ENCODE measurements around the gene TUBGCP2.

The TUBGCP2 gene

DNA sequence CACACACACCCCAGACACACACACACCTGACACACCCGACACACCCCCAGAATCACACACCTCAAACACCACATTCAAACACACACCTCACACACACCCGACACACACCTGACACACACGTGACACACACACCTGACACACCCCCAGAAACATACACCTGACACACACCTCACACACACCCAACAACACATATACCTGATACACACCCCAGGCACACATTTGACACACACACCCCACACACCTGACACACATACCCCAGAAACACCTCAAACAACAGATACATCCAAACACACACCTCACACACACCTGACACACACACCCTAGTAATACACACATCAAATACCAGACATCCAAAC, 28.7 kb upstream of the TUBGCP2 start:
- Histone ChIP-seq H3K9me3 (ENCODE audit: insufficient read depth, low read length) (no peaks in the 10 kb centered on the region; the same call in 1 of the 2 replicates), H3F3A (ENCODE audit: insufficient read depth) (no peaks in the 10 kb centered on the region), H3K27me3 (ENCODE audit: low read length) (no peaks in the 10 kb centered on the region), H3K36me3 (ENCODE audit: low read length) (no peaks in the 10 kb centered on the region), H2AFZ (ENCODE audit: low read depth, low read length, severe bottlenecking) (no peak overlapping the region), H4K20me1 (ENCODE audit: low read depth, low read length) (no peaks in the 10 kb centered on the region), H3K4me3 (ENCODE audit: insufficient read depth, low read length, poor library complexity, severe bottlenecking) (no peak overlapping the region), H3K27ac (ENCODE audit: low read depth, low read length) (no peak overlapping the region), H3K9me2 (replicated peaks; ENCODE audit: insufficient read depth, low read length) (no peaks in the 10 kb centered on the region), H3K4me2 (ENCODE audit: low read depth, low read length, poor library complexity, severe bottlenecking) (no peak overlapping the region), H3K9ac (ENCODE audit: low read length) (no peak overlapping the region), H3K79me2 (ENCODE audit: insufficient read depth, low read length) (no peaks in the 10 kb centered on the region)
- TF ChIP-seq, protein P1, sequence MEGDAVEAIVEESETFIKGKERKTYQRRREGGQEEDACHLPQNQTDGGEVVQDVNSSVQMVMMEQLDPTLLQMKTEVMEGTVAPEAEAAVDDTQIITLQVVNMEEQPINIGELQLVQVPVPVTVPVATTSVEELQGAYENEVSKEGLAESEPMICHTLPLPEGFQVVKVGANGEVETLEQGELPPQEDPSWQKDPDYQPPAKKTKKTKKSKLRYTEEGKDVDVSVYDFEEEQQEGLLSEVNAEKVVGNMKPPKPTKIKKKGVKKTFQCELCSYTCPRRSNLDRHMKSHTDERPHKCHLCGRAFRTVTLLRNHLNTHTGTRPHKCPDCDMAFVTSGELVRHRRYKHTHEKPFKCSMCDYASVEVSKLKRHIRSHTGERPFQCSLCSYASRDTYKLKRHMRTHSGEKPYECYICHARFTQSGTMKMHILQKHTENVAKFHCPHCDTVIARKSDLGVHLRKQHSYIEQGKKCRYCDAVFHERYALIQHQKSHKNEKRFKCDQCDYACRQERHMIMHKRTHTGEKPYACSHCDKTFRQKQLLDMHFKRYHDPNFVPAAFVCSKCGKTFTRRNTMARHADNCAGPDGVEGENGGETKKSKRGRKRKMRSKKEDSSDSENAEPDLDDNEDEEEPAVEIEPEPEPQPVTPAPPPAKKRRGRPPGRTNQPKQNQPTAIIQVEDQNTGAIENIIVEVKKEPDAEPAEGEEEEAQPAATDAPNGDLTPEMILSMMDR (IDR thresholded peaks at IDR 0.05; ENCODE audit: insufficient read depth, low read length, poor library complexity, severe bottlenecking): no peak
- TF ChIP-seq EZH2phosphoT487 (conservative IDR thresholded peaks at IDR 0.05; ENCODE audit: low read length): no peak

DNA sequence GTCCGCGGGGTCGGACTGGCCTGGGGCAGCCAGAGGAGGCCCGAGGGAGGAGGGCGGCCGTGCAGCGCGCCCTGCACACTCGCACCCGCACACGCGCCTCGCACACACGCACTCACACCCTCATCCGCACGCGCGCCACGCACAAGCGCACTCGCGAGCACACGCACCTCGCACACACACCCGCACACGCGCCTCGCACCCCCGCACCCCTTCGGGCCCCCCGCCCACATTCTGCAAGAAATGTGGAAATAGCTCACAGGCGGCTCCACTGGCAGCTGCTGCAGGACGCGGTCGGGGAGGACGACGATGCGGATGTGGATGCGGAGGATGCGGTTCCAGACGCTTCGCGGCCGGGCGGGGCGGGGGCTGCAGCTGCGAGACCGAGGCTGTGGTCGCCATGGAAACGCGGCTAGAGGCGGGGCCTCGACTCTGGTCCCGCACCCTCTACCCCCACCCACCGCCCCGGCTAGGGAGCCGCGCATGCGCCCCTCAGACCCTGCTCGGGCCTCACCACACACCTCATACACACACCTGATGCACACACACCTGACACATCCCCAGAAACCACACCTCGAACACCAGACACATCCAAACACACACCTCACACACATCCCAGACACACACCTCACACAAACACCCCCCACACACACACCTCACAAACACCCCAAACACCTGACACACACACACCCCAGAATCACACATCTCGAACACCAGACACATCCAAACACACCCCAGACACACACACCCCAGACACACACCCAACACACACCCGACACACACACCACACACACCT, 28.1 kb upstream of the TUBGCP2 start, which contains the start of gene CALY:
TSS of gene CALY (minus strand) at position 320 of the 793 bp plus-strand sequence. CDS start 7,907 bp downstream, outside the sequence.
- no peak for TF ChIP-seq EZH2phosphoT487 (conservative IDR thresholded peaks at IDR 0.05; ENCODE audit: low read length)
- TF ChIP-seq, protein P1 (IDR thresholded peaks at IDR 0.05; ENCODE audit: insufficient read depth, low read length, poor library complexity, severe bottlenecking): no peak
- Histone ChIP-seq H3K9ac (ENCODE audit: low read length) (no peak within 1 kb of the TSS), H3K9me3 (ENCODE audit: insufficient read depth, low read length) (no peaks in the 10 kb centered on the region; the same call in 1 of the 2 replicates), H3F3A (ENCODE audit: insufficient read depth) (no peaks in the 10 kb centered on the region), H3K27ac (ENCODE audit: low read depth, low read length) (no peak within 1 kb of the TSS), H3K4me2 (ENCODE audit: low read depth, low read length, poor library complexity, severe bottlenecking) (no peak within 1 kb of the TSS), H3K79me2 (ENCODE audit: insufficient read depth, low read length) (no peaks in the 10 kb centered on the region), H2AFZ (ENCODE audit: low read depth, low read length, severe bottlenecking) (no peak within 1 kb of the TSS), H3K4me3 (ENCODE audit: insufficient read depth, low read length, poor library complexity, severe bottlenecking) (no peak within 1 kb of the TSS), H3K9me2 (replicated peaks; ENCODE audit: insufficient read depth, low read length) (no peaks in the 10 kb centered on the region), H3K27me3 (ENCODE audit: low read length) (no peaks in the 10 kb centered on the region), H4K20me1 (ENCODE audit: low read depth, low read length) (no peaks in the 10 kb centered on the region), H3K36me3 (ENCODE audit: low read length) (no peaks in the 10 kb centered on the region)

DNA sequence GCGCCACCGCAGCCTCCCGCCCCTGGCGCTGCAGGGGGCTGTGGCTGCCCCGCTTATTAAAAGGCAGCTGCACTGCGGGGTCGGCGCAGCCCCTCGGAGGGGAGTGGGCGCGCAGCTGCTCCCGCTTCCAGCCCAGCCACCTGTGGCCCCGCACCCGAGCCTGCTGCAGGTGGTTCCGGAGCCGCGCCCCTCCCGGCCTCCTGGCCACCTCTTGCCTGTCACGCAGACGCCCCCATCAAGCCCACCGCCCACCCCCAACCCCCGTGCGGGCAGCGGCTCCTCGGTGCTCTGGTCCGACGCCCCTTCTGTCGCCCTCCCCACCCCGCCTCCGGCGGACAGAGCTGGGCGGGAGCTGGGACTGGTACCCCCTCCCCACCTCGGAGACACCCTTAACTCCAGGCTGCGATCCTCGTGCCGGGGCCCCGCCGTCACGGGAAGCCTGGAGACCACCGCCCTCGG, 27.5 kb upstream of the TUBGCP2 start:
- Histone ChIP-seq H4K20me1 (ENCODE audit: low read depth, low read length) (no peaks in the 10 kb centered on the region), H3K4me3 (ENCODE audit: insufficient read depth, low read length, poor library complexity, severe bottlenecking) (no peak overlapping the region), H3K79me2 (ENCODE audit: insufficient read depth, low read length) (no peaks in the 10 kb centered on the region), H3F3A (ENCODE audit: insufficient read depth) (no peaks in the 10 kb centered on the region), H3K9ac (ENCODE audit: low read length) (no peak overlapping the region), H3K27me3 (ENCODE audit: low read length) (no peaks in the 10 kb centered on the region), H3K27ac (ENCODE audit: low read depth, low read length) (no peak overlapping the region), H3K4me2 (ENCODE audit: low read depth, low read length, poor library complexity, severe bottlenecking) (no peak overlapping the region), H3K9me3 (ENCODE audit: insufficient read depth, low read length) (no peaks in the 10 kb centered on the region; the same call in 1 of the 2 replicates), H3K36me3 (ENCODE audit: low read length) (no peaks in the 10 kb centered on the region), H3K9me2 (replicated peaks; ENCODE audit: insufficient read depth, low read length) (no peaks in the 10 kb centered on the region), H2AFZ (ENCODE audit: low read depth, low read length, severe bottlenecking) (no peak overlapping the region)
- TF ChIP-seq EZH2phosphoT487 (conservative IDR thresholded peaks at IDR 0.05; ENCODE audit: low read length): no peak
- TF ChIP-seq, protein P1 (IDR thresholded peaks at IDR 0.05; ENCODE audit: insufficient read depth, low read length, poor library complexity, severe bottlenecking): no peak

Data from SU-DHL-6 (cell line).